T-helper 1 cell treated with Interleukin-12 subunit alpha and Interleukin-12 subunit beta and Interleukin-4 antibody, amounts not matched to agents 30 μg/mL and 1 μg/mL, for 36 hours (primary cell): ENCODE data around the gene PNPLA2.

Source experiments
- H3K27ac Mint-ChIP-seq: one replicate; pipeline ENCODE4 v1.8.0; 2021; ENCODE audit warnings: mild to moderate bottlenecking, mixed read lengths
- H3K27me3 Mint-ChIP-seq: one replicate; pipeline ENCODE4 v1.8.0; 2021; ENCODE audit warnings: low read depth, mixed read lengths
- H3K36me3 Mint-ChIP-seq: one replicate; pipeline ENCODE4 v1.8.0; 2021; ENCODE audit warnings: low read depth, mixed read lengths
- H3K4me1 Mint-ChIP-seq: one replicate; pipeline ENCODE4 v1.8.0; 2021; ENCODE audit warnings: low read depth, mixed read lengths
- H3K4me3 Mint-ChIP-seq: one replicate; pipeline ENCODE4 v1.8.0; 2021; ENCODE audit warnings: mild to moderate bottlenecking, moderate library complexity, mixed read lengths
- H3K9me3 Mint-ChIP-seq: one replicate; pipeline ENCODE4 v1.8.0; 2021; ENCODE audit warnings: mixed read lengths

The PNPLA2 gene

DNA sequence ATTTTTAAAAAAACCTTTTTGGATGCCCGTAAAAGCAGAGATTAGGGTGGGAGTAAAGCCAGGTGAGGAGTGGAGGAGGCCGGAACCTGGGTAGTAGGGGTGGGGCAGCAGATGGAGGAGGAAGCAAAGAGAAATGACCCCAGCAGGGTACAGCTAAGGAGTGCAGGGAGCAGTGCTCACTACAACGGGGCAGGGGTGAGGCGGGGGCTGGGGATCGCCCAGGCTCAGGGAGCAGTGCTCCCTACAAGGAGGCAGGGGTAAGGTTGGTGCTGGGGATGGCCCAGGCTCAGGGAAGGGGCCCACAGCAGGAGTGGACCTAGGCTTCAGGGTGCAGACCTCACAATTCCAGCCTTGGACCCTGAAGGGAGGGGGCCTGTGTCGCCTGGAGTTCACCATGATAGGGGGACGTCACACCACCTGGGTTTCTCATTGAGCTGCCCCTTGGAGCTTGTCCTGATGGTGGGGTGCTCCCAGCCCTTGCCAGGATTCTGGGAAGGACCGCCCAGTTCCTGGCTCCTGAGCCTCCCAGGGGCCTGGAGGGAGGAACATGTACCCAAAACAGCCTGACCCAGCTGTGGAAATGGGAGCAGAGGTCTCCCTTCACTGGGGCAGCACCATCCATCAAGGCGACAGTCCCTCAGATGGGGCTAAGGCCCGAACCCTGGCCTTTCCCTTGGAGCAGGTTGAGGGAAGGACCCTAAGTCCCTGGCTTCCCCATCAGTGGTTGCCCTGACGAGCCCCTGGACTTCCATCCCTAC, 2.9 kb upstream of the PNPLA2 start:
- no peak overlapping the region for H3K4me3 Mint-ChIP-seq
- no peaks in the 10 kb centered on the region for H3K9me3 Mint-ChIP-seq
- peaks cover 7% of the 10 kb centered on the region for H3K4me1 Mint-ChIP-seq
- peaks cover 21% of the 10 kb centered on the region for H3K36me3 Mint-ChIP-seq
- H3K27ac Mint-ChIP-seq, result no peak overlapping the region
- H3K27me3 Mint-ChIP-seq, result no peaks in the 10 kb centered on the region

DNA sequence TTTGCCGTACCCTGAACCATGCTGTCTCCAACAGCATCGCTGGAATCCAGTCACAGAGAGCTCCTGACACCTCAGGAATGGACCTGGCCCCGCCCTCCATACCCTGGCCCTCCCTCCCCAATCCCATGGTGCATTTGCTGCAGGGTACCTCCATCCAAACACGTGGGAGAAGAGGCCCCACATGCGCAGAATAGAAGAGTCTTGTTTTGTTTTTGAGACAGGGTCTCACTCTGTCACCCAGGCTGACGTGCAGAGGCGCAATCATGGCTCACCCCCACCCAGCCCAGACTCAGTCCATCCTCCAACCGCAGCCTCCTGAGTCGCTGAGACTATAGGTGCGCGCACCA, 2.3 kb upstream of the PNPLA2 start:
- Mint-ChIP-seq H3K9me3 (no peaks in the 10 kb centered on the region), H3K27ac (no peak overlapping the region), H3K4me3 (no peak overlapping the region), H3K4me1 (peaks cover 7% of the 10 kb centered on the region), H3K36me3 (peaks cover 16% of the 10 kb centered on the region), H3K27me3 (no peaks in the 10 kb centered on the region)

DNA sequence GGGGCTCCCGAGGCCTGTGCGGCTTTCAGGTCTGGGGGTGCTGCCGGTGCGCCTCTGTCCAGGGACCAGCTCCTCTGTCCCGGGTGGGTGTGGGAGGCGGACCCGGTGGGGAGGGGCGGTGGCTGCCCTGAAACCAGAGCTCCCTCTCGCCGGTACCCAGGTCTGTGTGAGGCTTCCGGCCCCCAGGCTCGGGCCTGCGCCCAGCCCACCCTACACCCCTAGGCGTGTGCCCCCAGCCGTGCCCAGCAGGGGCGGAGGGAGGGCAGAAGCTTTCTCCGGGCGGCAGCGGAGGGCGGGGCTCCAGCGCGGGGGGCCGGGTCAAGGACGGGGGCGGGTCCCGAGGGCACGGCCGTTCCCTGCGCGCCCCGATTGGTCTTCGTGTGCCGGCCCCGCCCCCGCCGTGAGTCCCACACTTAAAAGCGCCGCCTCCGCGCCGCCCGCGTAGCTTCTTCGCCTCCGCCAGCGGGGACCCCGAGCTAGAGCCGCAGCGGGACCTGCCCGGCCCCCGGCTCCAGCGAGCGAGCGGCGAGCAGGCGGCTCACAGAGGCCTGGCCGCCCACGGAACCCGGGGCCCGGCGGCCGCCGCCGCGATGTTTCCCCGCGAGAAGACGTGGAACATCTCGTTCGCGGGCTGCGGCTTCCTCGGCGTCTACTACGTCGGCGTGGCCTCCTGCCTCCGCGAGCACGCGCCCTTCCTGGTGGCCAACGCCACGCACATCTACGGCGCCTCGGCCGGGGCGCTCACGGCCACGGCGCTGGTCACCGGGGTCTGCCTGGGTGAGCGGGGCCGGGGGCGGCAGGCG, 616 bp downstream of the PNPLA2 start:
- Mint-ChIP-seq H3K9me3 (no peaks in the 10 kb centered on the region), H3K4me3 (peak overlapping the region; percentile 84), H3K36me3 (no peaks in the 10 kb centered on the region), H3K27ac (peak overlapping the region; percentile 62), H3K4me1 (peaks cover 7% of the 10 kb centered on the region), H3K27me3 (no peaks in the 10 kb centered on the region)

DNA sequence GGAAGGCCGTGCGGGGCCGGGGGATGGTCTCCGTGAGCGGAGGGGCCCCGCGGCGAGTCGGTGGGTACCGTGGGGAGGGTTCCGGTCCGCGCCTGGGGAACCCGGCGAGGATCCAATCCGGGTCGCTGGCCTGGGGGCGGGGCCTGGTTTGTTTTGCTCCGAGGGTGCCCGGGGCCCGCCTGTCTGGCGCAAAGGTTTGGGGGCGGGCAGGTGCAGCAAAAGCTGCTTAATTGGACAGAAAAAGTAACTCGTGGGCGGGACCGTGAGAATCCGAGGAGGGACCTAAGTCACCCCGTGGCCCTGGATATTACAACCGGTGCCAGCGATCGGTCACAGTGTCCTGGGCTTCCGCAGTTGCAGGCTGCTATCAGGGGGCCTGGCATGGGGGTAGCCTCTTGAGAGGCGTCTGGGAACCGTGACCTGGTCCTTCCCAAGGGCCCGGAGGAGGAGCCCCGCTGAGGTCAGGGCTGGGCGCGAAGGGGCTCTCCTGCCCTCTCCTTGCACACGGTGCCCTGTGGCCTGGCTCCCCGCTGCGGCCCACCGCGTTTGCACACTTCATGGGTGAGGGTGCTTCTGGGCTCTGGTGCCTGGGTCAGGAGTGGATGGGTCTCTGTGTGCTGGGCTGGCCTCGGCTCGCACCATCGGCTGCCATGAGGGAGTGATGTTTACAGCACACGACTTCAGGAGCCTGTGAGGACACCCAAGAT, 1.4 kb downstream of the PNPLA2 start:
- no peaks in the 10 kb centered on the region for H3K27me3 Mint-ChIP-seq
- H3K4me3 Mint-ChIP-seq, result peak overlapping the region; percentile 82
- peaks cover 3% of the 10 kb centered on the region for H3K36me3 Mint-ChIP-seq
- H3K4me1 Mint-ChIP-seq, result peaks cover 7% of the 10 kb centered on the region
- H3K9me3 Mint-ChIP-seq, result no peaks in the 10 kb centered on the region
- peak overlapping the region; percentile 78 for H3K27ac Mint-ChIP-seq

DNA sequence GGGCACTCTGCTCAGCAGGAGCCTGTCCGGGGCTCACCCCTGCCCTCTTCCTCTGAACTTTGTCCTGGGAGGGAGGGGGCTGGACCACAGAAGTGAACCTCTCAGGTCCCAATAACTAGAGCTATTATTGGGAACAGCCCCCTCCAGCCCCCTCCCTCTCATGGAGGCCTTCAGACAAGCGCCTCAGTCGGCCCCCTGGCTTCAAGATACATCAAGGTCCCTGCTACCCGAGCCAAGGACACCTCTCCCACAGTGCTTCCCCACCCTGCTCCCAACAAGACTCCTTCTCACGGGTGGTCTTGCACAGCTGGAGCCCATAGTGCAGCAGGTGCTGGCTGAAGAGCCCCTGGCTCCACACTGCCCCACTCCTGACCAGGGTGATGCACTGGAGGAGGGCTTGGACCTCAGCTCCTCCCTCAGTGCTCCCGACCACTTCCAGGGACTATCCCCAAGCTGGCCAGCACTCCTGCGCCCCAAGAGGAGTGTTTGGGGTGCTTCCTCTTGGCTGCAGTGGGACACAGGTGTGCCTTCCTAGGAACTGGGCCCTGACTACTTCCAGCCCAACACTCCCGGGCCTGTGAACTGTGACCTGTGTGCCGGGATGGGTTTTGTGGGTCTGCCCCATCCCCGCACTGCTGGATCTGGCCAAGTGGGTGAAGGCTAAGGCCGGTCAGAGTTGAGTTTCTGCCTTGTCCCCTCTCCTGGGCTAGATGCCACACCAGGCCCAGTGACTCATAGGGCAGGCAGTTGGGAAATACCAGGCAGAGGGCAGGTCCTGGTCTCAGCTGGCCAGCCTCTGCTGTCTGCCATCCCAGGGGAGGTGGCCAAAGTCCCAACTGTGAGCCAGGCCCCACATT, 2.2 kb downstream of the PNPLA2 start:
- Mint-ChIP-seq H3K27me3 (no peaks in the 10 kb centered on the region), H3K4me3 (peak overlapping the region; percentile 82), H3K36me3 (peaks cover 6% of the 10 kb centered on the region), H3K27ac (peak overlapping the region; percentile 20), H3K4me1 (peaks cover 7% of the 10 kb centered on the region), H3K9me3 (no peaks in the 10 kb centered on the region)

DNA sequence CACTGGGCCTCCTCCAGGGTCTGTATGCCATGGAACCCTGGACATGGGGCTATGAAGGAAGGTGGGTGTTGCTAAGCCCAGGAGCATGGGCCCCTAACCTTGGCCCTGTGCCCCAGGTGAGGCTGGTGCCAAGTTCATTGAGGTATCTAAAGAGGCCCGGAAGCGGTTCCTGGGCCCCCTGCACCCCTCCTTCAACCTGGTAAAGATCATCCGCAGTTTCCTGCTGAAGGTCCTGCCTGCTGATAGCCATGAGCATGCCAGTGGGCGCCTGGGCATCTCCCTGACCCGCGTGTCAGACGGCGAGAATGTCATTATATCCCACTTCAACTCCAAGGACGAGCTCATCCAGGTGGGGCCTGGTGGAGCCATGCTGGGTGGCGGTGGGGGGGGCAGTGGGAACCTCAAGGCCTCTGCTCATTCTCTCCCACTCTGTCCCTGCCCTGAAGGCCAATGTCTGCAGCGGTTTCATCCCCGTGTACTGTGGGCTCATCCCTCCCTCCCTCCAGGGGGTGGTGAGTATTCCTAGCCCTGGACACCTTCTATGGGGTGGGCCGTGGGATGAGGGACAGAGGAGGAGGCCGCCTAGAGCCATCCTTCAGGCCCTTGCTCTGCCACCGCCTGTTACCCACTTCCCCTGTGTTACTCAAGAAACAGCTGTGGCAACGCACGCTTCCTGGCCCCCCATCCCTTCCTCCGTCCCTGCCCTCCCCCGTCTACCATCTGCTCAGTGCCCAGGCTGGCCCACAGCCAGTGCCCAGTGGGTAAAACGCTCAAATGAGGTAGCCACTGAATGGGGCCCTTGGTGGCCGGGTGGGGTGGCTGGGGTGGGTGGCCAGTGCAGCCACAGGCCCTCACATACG, 3.0 kb downstream of the PNPLA2 start:
- H3K27ac Mint-ChIP-seq, result no peak overlapping the region
- no peaks in the 10 kb centered on the region for H3K27me3 Mint-ChIP-seq
- H3K4me3 Mint-ChIP-seq, result no peak overlapping the region
- H3K4me1 Mint-ChIP-seq, result peaks cover 6% of the 10 kb centered on the region
- H3K36me3 Mint-ChIP-seq, result peaks cover 6% of the 10 kb centered on the region
- H3K9me3 Mint-ChIP-seq, result no peaks in the 10 kb centered on the region

DNA sequence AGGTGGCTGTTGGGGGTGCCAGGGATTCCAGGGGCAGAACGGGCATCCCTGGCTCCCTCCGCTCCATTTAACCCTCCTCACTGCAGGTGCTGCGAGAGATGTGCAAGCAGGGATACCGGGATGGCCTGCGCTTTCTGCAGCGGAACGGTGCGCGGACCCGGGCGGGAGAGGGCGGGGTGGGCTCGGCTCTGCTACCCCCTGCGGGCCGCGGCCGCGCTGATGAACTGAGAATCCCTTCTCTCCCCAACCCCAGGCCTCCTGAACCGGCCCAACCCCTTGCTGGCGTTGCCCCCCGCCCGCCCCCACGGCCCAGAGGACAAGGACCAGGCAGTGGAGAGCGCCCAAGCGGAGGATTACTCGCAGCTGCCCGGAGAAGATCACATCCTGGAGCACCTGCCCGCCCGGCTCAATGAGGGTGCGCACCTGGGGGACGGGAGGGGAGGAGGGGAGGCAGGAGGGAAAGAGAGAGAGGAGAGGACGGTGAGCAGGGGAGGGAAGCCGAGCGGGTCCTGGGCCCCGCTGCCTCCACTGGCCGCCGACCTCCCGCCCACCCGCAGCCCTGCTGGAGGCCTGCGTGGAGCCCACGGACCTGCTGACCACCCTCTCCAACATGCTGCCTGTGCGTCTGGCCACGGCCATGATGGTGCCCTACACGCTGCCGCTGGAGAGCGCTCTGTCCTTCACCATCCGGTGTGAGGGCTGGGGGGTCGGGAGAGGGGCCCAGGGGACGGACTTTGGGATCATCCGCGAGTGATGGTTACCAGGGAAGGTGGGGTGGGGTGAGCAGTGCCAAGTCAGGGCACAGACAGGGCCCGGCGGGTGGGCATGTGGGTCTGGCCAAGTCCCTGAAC, 5.0 kb downstream of the PNPLA2 start:
- Mint-ChIP-seq H3K9me3 (no peaks in the 10 kb centered on the region), H3K27me3 (peaks cover 13% of the 10 kb centered on the region), H3K4me1 (peaks cover 8% of the 10 kb centered on the region), H3K36me3 (peaks cover 6% of the 10 kb centered on the region), H3K27ac (no peak overlapping the region), H3K4me3 (no peak overlapping the region)

DNA sequence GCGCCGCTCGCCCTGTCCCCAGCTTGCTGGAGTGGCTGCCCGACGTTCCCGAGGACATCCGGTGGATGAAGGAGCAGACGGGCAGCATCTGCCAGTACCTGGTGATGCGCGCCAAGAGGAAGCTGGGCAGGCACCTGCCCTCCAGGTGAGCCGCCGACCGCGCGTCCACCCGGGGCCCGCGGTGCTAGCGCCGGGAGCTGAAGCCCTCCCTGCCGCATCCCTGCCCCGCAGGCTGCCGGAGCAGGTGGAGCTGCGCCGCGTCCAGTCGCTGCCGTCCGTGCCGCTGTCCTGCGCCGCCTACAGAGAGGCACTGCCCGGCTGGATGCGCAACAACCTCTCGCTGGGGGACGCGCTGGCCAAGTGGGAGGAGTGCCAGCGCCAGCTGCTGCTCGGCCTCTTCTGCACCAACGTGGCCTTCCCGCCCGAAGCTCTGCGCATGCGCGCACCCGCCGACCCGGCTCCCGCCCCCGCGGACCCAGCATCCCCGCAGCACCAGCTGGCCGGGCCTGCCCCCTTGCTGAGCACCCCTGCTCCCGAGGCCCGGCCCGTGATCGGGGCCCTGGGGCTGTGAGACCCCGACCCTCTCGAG, 5.7 kb downstream of the PNPLA2 start:
- Mint-ChIP-seq H3K27ac (no peak overlapping the region), H3K27me3 (peaks cover 20% of the 10 kb centered on the region), H3K36me3 (peaks cover 6% of the 10 kb centered on the region), H3K9me3 (no peaks in the 10 kb centered on the region), H3K4me1 (peaks cover 8% of the 10 kb centered on the region), H3K4me3 (no peak overlapping the region)

DNA sequence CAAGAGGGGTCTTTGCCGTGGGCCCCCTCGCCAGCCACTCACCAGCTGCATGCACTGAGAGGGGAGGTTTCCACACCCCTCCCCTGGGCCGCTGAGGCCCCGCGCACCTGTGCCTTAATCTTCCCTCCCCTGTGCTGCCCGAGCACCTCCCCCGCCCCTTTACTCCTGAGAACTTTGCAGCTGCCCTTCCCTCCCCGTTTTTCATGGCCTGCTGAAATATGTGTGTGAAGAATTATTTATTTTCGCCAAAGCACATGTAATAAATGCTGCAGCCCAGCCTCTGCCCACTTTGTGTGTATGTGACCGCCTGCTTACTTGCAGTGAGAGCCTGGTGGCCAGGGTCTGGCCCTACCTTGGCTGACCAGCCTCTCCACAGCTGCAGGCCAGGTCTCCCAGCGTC, 6.2 kb downstream of the PNPLA2 start:
- H3K4me3 Mint-ChIP-seq, result no peak overlapping the region
- H3K36me3 Mint-ChIP-seq, result peaks cover 6% of the 10 kb centered on the region
- peaks cover 26% of the 10 kb centered on the region for H3K27me3 Mint-ChIP-seq
- no peaks in the 10 kb centered on the region for H3K9me3 Mint-ChIP-seq
- peaks cover 8% of the 10 kb centered on the region for H3K4me1 Mint-ChIP-seq
- H3K27ac Mint-ChIP-seq, result no peak overlapping the region

DNA sequence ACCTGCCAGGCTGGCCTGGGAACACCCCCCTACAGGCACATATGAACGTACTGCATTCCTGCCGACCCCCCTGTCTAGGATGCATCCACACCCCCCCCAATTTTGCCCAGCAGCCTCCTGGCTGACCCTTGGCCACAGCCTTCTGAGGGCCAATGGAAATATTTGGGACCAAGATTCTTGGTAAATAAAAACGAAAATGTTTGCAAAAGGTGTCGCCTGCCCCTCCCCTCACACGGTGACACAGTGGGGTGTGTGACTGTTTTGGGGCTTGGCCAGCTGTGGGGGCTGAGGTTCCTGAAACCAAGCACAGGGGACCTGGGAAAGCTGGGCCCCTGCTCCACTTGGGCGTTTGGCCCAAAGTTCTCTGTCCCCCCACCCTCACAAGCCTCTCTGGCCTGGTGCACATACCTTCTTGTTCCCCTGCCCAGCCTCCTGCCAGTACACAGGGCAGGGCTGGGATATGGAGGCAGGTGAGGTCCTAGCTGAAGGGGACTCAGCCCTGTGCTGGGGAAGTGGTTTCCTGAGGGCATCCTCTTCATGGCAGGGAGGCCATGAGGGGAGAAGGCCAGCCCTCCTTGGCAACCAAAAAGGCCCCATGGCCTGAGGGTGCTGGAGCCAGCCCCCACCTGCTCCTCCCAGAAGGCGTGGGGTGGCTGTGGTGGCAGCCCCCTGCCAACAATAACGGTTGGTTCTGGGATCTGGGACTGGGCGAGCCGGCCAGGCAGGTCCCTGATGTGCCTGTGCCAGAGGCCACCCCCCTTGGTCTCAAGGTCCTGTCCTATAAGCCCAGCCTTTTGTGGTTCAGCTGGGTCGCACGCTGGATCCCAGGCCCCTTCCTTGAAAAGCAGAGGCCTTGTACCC, 6.9 kb downstream of the PNPLA2 start:
- Mint-ChIP-seq H3K4me3 (no peak overlapping the region), H3K9me3 (no peaks in the 10 kb centered on the region), H3K27ac (no peak overlapping the region), H3K36me3 (peaks cover 6% of the 10 kb centered on the region), H3K4me1 (peaks cover 8% of the 10 kb centered on the region), H3K27me3 (peaks cover 27% of the 10 kb centered on the region)

DNA sequence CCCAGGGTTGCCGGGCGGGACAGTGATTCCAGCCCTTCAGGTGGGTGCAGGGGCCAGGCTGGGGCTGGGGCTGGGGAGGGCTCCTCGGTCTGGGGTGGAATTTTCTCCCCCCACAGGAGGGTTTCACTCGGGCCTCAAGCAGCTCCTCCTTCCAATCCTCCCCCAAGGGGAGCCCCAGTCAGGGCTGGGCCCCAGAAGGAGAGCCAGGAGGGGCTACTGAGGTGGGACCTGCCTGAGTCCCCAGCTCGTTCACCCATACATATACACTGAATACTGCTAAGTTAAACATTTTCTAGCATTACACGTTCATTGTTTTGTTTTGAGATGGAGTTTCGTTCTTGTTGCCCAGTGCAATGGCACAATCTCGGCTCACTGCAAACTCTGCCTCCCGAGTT, 7.5 kb downstream of the PNPLA2 start:
- H3K9me3 Mint-ChIP-seq, result no peaks in the 10 kb centered on the region
- peak overlapping the region; percentile 76 for H3K4me3 Mint-ChIP-seq
- H3K27me3 Mint-ChIP-seq, result peaks cover 30% of the 10 kb centered on the region
- H3K36me3 Mint-ChIP-seq, result peaks cover 6% of the 10 kb centered on the region
- H3K27ac Mint-ChIP-seq, result no peak overlapping the region
- peaks cover 5% of the 10 kb centered on the region for H3K4me1 Mint-ChIP-seq

DNA sequence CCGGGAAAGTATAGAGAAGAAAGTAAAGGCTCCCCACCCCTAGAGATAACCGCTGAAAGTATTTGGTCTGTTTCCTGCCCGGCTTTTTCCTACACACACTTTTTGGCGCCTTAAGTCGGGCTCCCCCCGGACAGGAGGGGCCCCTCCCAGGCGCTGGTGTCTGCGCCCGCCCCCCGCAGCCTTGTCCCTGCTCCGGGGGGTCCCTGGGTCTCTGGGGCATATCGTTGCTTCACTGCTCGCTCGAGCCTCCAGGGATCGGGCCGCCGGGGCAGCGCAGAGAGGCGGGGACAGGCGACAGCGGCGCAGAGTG, 8.1 kb downstream of the PNPLA2 start:
- peaks cover 4% of the 10 kb centered on the region for H3K4me1 Mint-ChIP-seq
- H3K9me3 Mint-ChIP-seq, result no peaks in the 10 kb centered on the region
- H3K27ac Mint-ChIP-seq, result peak overlapping the region; percentile 49
- peaks cover 6% of the 10 kb centered on the region for H3K36me3 Mint-ChIP-seq
- peak overlapping the region; percentile 76 for H3K4me3 Mint-ChIP-seq
- peaks cover 36% of the 10 kb centered on the region for H3K27me3 Mint-ChIP-seq
